ENCODE results near the gene KRT81. TPM values are rescaled to one million over a fixed set of nuclear protein-coding genes. Genes with fewer than 3 reads are reported as not detected.

KRT81 gene
- total RNA-seq, 2 donors from 2014 or later = 0.77 TPM; not detected in 1

DNA sequence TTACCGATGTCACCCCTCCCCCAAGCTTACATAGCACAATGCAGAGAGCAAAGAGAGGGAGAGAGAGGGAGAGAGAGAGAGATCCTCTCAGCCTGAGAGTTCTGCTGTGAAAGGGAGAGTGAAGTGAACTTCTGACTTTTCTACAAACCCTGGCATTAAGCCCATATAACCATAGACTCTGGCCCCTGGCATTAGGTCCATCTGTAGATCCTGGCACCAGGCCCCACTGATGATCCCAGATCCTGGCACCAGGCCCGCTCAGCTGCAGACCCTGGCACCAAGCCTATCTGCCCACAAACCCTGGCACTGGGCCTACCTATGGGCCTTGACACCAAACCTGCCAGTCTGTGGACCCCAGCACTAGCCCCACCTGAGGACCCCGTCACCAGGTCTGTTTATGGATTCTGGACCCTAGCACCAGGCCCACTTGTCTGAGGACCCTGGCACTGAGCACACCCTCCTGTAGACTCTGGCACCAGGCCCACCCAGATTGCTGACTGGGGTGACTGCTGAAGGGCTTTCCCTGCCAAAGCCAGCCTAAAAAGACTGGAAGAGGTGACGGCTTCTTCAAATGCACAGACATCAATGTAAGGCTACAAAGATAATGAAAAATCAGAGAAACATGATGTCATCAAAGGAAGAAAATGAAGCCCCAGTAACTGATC is 44.4 kb upstream of the KRT81 start:
- no peaks in the 10 kb centered on the region for H3K9me3 ChIP-seq
- H3K4me3 ChIP-seq = no peak overlapping the region
- H3K4me1 ChIP-seq = no peaks in the 10 kb centered on the region
- intact Hi-C loops (cut with DNase I) = no loop called here
- H3K9ac ChIP-seq (ENCODE audit: low read depth in 2 of 2, low read length in 2 of 2) = no peak overlapping the region
- TF ChIP-seq, protein P1, sequence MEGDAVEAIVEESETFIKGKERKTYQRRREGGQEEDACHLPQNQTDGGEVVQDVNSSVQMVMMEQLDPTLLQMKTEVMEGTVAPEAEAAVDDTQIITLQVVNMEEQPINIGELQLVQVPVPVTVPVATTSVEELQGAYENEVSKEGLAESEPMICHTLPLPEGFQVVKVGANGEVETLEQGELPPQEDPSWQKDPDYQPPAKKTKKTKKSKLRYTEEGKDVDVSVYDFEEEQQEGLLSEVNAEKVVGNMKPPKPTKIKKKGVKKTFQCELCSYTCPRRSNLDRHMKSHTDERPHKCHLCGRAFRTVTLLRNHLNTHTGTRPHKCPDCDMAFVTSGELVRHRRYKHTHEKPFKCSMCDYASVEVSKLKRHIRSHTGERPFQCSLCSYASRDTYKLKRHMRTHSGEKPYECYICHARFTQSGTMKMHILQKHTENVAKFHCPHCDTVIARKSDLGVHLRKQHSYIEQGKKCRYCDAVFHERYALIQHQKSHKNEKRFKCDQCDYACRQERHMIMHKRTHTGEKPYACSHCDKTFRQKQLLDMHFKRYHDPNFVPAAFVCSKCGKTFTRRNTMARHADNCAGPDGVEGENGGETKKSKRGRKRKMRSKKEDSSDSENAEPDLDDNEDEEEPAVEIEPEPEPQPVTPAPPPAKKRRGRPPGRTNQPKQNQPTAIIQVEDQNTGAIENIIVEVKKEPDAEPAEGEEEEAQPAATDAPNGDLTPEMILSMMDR (IDR thresholded peaks at IDR 0.05) = no peak
- H3K27ac ChIP-seq = no peak overlapping the region
- no peaks in the 10 kb centered on the region for H3K27me3 ChIP-seq
- no peaks in the 10 kb centered on the region for H3K36me3 ChIP-seq
- peak; percentile 41 for DNase-seq

DNA sequence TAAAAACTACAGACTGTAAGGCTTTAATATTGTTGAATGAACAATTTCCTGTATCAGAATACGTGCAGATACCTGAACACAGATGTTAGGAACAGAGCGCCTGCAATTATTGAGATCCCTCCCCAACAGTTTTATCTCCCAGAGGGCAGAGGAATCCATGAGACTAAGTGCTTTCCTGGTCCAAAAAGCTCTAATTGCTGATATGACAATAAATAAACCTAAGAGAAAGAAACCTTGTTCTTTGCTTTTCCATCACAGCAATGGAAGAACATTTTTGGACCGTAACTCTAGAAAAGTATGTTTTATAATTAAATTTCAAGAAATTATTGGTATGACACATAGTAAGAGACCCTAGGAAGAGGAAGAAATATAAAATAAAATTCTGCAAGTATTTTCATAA is 42.9 kb upstream of the KRT81 start:
- H3K4me1 ChIP-seq = no peaks in the 10 kb centered on the region
- DNase-seq = no peak

GRCh38 chr12:52333321-52333720 is 42.0 kb upstream of the KRT81 start:
- H3K4me1 ChIP-seq = no peaks in the 10 kb centered on the region
- H3K9ac ChIP-seq (ENCODE audit: low read depth in 2 of 2, low read length in 2 of 2) = no peak overlapping the region
- TF ChIP-seq, protein P1 (IDR thresholded peaks at IDR 0.05) = no peak
- no peaks in the 10 kb centered on the region for H3K9me3 ChIP-seq
- H3K27me3 ChIP-seq = no peaks in the 10 kb centered on the region
- H3K27ac ChIP-seq = no peak overlapping the region
- DNase-seq = no peak
- intact Hi-C loops (cut with DNase I) = no loop called here
- no peak overlapping the region for H3K4me3 ChIP-seq
- H3K36me3 ChIP-seq = no peaks in the 10 kb centered on the region

More for the DNA sequence above, 42.9 kb upstream of the KRT81 start:
- Histone ChIP-seq H3K9ac (ENCODE audit: low read depth in 2 of 2, low read length in 2 of 2) (no peak overlapping the region), H3K4me3 (no peak overlapping the region), H3K27me3 (no peaks in the 10 kb centered on the region), H3K27ac (no peak overlapping the region), H3K9me3 (no peaks in the 10 kb centered on the region), H3K36me3 (no peaks in the 10 kb centered on the region)
- intact Hi-C loops (cut with DNase I) = no loop called here
- TF ChIP-seq, protein P1 (IDR thresholded peaks at IDR 0.05) = no peak

GRCh38 chr12:52332381-52332780 is 41.0 kb upstream of the KRT81 start:
- Histone ChIP-seq H3K9ac (ENCODE audit: low read depth in 2 of 2, low read length in 2 of 2) (no peak overlapping the region), H3K4me1 (no peaks in the 10 kb centered on the region), H3K36me3 (no peaks in the 10 kb centered on the region), H3K9me3 (no peaks in the 10 kb centered on the region), H3K27me3 (no peaks in the 10 kb centered on the region), H3K4me3 (no peak overlapping the region), H3K27ac (no peak overlapping the region)
- DNase-seq = no peak
- intact Hi-C loops (cut with DNase I) = no loop called here
- TF ChIP-seq, protein P1 (IDR thresholded peaks at IDR 0.05) = no peak

GRCh38 chr12:52331833-52332232 is 40.5 kb upstream of the KRT81 start:
- Histone ChIP-seq H3K9ac (ENCODE audit: low read depth in 2 of 2, low read length in 2 of 2) (no peak overlapping the region), H3K27me3 (no peaks in the 10 kb centered on the region), H3K4me3 (no peak overlapping the region), H3K4me1 (no peaks in the 10 kb centered on the region), H3K9me3 (no peaks in the 10 kb centered on the region), H3K36me3 (no peaks in the 10 kb centered on the region), H3K27ac (no peak overlapping the region)
- intact Hi-C loops (cut with DNase I) = no loop called here
- TF ChIP-seq, protein P1 (IDR thresholded peaks at IDR 0.05) = no peak
- no peak for DNase-seq

Data from colonic mucosa (tissue), 4 donors.